ENCODE data around the gene RPS18. TPM values are rescaled to one million over a fixed set of nuclear protein-coding genes. Genes with fewer than 3 reads are reported as not detected.

Gene RPS18
- total and polyA plus RNA-seq, 2 of the 13 experiments (the other 11 are each of a cell fraction or from before 2014, with no cell fraction given), result 3,896 to 5,806 TPM

DNA sequence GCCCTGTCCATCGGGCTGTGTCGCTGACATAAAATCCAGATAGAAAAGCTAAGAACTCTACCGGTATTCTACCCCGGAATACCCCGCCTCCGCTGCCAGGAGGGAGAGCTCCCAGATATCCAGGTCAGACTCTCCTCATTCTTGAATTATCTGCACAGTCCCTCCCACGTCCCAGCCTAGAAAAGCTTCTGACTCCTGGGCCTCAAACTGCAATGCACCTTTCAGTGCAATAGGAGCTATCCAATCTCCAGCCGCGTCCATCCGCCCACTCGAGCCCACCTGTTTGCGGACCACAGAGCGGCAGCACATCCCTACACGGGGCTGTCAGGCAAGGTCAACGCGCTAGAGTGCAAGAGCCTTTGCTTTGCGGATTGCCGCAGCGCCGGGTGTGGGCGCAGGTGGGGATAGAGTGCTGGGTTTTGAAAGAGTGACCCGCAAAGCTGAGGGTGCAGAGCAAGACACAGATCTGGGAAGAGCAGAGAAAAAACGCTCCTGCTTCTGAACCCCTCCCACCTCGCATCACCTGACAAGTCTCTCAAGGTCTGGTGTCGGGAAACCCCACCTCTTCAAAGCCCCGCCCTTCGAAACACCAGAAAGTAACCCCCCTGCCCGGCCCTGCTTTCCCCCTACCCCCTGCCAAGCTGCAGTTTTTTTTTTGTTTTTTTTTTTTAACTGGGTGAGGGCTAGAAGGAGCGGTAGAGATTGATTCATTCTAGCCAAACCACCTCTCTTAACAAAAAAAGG lies 40.7 kb downstream of the RPS18 start (continued):
- TF ChIP-seq, protein P1, sequence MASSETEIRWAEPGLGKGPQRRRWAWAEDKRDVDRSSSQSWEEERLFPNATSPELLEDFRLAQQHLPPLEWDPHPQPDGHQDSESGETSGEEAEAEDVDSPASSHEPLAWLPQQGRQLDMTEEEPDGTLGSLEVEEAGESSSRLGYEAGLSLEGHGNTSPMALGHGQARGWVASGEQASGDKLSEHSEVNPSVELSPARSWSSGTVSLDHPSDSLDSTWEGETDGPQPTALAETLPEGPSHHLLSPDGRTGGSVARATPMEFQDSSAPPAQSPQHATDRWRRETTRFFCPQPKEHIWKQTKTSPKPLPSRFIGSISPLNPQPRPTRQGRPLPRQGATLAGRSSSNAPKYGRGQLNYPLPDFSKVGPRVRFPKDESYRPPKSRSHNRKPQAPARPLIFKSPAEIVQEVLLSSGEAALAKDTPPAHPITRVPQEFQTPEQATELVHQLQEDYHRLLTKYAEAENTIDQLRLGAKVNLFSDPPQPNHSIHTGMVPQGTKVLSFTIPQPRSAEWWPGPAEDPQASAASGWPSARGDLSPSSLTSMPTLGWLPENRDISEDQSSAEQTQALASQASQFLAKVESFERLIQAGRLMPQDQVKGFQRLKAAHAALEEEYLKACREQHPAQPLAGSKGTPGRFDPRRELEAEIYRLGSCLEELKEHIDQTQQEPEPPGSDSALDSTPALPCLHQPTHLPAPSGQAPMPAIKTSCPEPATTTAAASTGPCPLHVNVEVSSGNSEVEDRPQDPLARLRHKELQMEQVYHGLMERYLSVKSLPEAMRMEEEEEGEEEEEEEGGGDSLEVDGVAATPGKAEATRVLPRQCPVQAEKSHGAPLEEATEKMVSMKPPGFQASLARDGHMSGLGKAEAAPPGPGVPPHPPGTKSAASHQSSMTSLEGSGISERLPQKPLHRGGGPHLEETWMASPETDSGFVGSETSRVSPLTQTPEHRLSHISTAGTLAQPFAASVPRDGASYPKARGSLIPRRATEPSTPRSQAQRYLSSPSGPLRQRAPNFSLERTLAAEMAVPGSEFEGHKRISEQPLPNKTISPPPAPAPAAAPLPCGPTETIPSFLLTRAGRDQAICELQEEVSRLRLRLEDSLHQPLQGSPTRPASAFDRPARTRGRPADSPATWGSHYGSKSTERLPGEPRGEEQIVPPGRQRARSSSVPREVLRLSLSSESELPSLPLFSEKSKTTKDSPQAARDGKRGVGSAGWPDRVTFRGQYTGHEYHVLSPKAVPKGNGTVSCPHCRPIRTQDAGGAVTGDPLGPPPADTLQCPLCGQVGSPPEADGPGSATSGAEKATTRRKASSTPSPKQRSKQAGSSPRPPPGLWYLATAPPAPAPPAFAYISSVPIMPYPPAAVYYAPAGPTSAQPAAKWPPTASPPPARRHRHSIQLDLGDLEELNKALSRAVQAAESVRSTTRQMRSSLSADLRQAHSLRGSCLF (CRISPR knock-in tag; IDR thresholded peaks at IDR 0.05; ENCODE audit: borderline replicate concordance), result no peak
- no peak for TF ChIP-seq MTA3 (CRISPR knock-in tag; IDR thresholded peaks at IDR 0.05)
- peak; percentile 72; the same call in 1 of the 2 replicates for TF ChIP-seq TBX2 (CRISPR knock-in tag; IDR thresholded peaks at IDR 0.05; ENCODE audit: borderline replicate concordance)
- 0 out of 2 replicates have a peak, but pooled peaks have one; percentile 22 for TF ChIP-seq CEBPG (CRISPR knock-in tag; IDR thresholded peaks at IDR 0.05)
- TF ChIP-seq ZSCAN31 (CRISPR knock-in tag; IDR thresholded peaks at IDR 0.05; ENCODE audit: low read depth), result peak; percentile 40; the same call in 1 of the 2 replicates
- TF ChIP-seq, protein P2, sequence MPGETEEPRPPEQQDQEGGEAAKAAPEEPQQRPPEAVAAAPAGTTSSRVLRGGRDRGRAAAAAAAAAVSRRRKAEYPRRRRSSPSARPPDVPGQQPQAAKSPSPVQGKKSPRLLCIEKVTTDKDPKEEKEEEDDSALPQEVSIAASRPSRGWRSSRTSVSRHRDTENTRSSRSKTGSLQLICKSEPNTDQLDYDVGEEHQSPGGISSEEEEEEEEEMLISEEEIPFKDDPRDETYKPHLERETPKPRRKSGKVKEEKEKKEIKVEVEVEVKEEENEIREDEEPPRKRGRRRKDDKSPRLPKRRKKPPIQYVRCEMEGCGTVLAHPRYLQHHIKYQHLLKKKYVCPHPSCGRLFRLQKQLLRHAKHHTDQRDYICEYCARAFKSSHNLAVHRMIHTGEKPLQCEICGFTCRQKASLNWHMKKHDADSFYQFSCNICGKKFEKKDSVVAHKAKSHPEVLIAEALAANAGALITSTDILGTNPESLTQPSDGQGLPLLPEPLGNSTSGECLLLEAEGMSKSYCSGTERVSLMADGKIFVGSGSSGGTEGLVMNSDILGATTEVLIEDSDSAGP (CRISPR knock-in tag; IDR thresholded peaks at IDR 0.05; ENCODE audit: borderline replicate concordance), result peak; percentile 64
- TF ChIP-seq, protein P3, sequence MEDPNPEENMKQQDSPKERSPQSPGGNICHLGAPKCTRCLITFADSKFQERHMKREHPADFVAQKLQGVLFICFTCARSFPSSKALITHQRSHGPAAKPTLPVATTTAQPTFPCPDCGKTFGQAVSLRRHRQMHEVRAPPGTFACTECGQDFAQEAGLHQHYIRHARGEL (CRISPR knock-in tag; IDR thresholded peaks at IDR 0.05), result peak; percentile 61; the same call in 1 of the 2 replicates
- peak; percentile 36; the same call in 1 of the 2 replicates for TF ChIP-seq NR2C2 (CRISPR knock-in tag; IDR thresholded peaks at IDR 0.05; ENCODE audit: borderline replicate concordance)
- TF ChIP-seq, protein P4, sequence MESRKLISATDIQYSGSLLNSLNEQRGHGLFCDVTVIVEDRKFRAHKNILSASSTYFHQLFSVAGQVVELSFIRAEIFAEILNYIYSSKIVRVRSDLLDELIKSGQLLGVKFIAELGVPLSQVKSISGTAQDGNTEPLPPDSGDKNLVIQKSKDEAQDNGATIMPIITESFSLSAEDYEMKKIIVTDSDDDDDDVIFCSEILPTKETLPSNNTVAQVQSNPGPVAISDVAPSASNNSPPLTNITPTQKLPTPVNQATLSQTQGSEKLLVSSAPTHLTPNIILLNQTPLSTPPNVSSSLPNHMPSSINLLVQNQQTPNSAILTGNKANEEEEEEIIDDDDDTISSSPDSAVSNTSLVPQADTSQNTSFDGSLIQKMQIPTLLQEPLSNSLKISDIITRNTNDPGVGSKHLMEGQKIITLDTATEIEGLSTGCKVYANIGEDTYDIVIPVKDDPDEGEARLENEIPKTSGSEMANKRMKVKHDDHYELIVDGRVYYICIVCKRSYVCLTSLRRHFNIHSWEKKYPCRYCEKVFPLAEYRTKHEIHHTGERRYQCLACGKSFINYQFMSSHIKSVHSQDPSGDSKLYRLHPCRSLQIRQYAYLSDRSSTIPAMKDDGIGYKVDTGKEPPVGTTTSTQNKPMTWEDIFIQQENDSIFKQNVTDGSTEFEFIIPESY (CRISPR knock-in tag; IDR thresholded peaks at IDR 0.05), result 0 out of 2 replicates have a peak, but pooled peaks have one; percentile 20
- TF ChIP-seq PRPF4 (IDR thresholded peaks at IDR 0.05; ENCODE audit: low read depth, low read length, poor library complexity, severe bottlenecking), result no peak
- peak; percentile 39; the same call in 1 of the 2 replicates for TF ChIP-seq TCF7 (IDR thresholded peaks at IDR 0.05; ENCODE audit: low read depth)
- TF ChIP-seq SIN3A (IDR thresholded peaks at IDR 0.05; ENCODE audit: borderline replicate concordance, low read depth, low read length), result peak; percentile 12; the same call in 1 of the 2 replicates
- TF ChIP-seq FOSL2 (CRISPR knock-in tag; IDR thresholded peaks at IDR 0.05), result peak; percentile 51
- TF ChIP-seq, protein P5, sequence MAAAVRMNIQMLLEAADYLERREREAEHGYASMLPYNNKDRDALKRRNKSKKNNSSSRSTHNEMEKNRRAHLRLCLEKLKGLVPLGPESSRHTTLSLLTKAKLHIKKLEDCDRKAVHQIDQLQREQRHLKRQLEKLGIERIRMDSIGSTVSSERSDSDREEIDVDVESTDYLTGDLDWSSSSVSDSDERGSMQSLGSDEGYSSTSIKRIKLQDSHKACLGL (CRISPR knock-in tag; IDR thresholded peaks at IDR 0.05), result no peak
- no peak for TF ChIP-seq PLRG1 (conservative IDR thresholded peaks at IDR 0.05)
- peak; percentile 47 for TF ChIP-seq MTA1 (CRISPR knock-in tag; IDR thresholded peaks at IDR 0.05; ENCODE audit: borderline replicate concordance)
- TF ChIP-seq, protein P6, sequence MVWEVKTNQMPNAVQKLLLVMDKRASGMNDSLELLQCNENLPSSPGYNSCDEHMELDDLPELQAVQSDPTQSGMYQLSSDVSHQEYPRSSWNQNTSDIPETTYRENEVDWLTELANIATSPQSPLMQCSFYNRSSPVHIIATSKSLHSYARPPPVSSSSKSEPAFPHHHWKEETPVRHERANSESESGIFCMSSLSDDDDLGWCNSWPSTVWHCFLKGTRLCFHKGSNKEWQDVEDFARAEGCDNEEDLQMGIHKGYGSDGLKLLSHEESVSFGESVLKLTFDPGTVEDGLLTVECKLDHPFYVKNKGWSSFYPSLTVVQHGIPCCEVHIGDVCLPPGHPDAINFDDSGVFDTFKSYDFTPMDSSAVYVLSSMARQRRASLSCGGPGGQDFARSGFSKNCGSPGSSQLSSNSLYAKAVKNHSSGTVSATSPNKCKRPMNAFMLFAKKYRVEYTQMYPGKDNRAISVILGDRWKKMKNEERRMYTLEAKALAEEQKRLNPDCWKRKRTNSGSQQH (CRISPR knock-in tag; IDR thresholded peaks at IDR 0.05; ENCODE audit: low read depth), result no peak
- TF ChIP-seq ZSCAN29 (CRISPR knock-in tag; conservative IDR thresholded peaks at IDR 0.05), result peak; percentile 77

All from HepG2 (cell line).